NCI-H187 treated with DMSO at 0.1 percent for 48 hours (cell line): Measurements from ENCODE around the gene PCDHGA9.
A peak's percentile ranks its signal among the peaks of the same experiment; 100 is the strongest.
"Not testable (repeated sequence)": the region's sequence is repeated elsewhere in the genome, so short reads cannot be mapped to it uniquely, and the experiment has no call there.

Experiments used
- DNase-seq: peaks from one replicate; lab custom pipeline; 2025; lab: John Stamatoyannopoulos, UW

Gene PCDHGA9

GRCh38 chr5:141384471-141385267 is 17.9 kb upstream of the PCDHGA9 start:
- no peak for DNase-seq

GRCh38 chr5:141387557-141388311 is 14.8 kb upstream of the PCDHGA9 start, which contains the start of gene PCDHGB4:
Gene PCDHGB4, plus strand, starts transcription at chr5:141387698. Its CDS starts 187 bp downstream, at chr5:141387885.
- not testable (repeated sequence) for DNase-seq

- no peak for DNase-seq
Measured at GRCh38 chr5:141388661-141389060, 13.9 kb upstream of the PCDHGA9 start.

- no peak for DNase-seq
Measured at GRCh38 chr5:141389153-141390042, 13.2 kb upstream of the PCDHGA9 start.

- DNase-seq: no peak
Measured at GRCh38 chr5:141392429-141393198, 10.0 kb upstream of the PCDHGA9 start, which contains the start of gene PCDHGA8. Gene PCDHGA8, plus strand, starts transcription at chr5:141392633. Its CDS starts 181 bp downstream, at chr5:141392814.

- DNase-seq: no peak
Measured at GRCh38 chr5:141393267-141393666, 9.3 kb upstream of the PCDHGA9 start.

GRCh38 chr5:141394401-141395187 is 8.0 kb upstream of the PCDHGA9 start:
- DNase-seq: not testable (repeated sequence)

- DNase-seq: peak; percentile 0
Measured at GRCh38 chr5:141397756-141398551, 4.6 kb upstream of the PCDHGA9 start, which contains the start of gene PCDHGB5. Gene PCDHGB5, plus strand, starts transcription at chr5:141397947. Its CDS starts 181 bp downstream, at chr5:141398128.

- DNase-seq: no peak
Measured at GRCh38 chr5:141398608-141399007, 4.0 kb upstream of the PCDHGA9 start.

GRCh38 chr5:141399555-141400258 is 2.9 kb upstream of the PCDHGA9 start:
- DNase-seq: no peak

GRCh38 chr5:141403387-141403786 is 809 bp downstream of the PCDHGA9 start:
- DNase-seq: no peak

GRCh38 chr5:141407790-141408505 is 5.4 kb downstream of the PCDHGA9 start, which contains the start of gene PCDHGB6:
Gene PCDHGB6, plus strand, starts transcription at chr5:141408021. Its CDS starts 182 bp downstream, at chr5:141408203.
- DNase-seq: not testable (repeated sequence)

- DNase-seq: no peak
Measured at GRCh38 chr5:141409598-141410306, 7.2 kb downstream of the PCDHGA9 start.

- no peak for DNase-seq
Measured at GRCh38 chr5:141411575-141411974, 9.0 kb downstream of the PCDHGA9 start.

GRCh38 chr5:141412854-141413539 is 10.4 kb downstream of the PCDHGA9 start, which contains the start of gene PCDHGA10:
Gene PCDHGA10, plus strand, starts transcription at chr5:141412987. Its CDS starts 189 bp downstream, at chr5:141413176.
- DNase-seq: no peak

- no peak for DNase-seq
Measured at GRCh38 chr5:141413540-141414069, 11.0 kb downstream of the PCDHGA9 start.
